HG03439 (cell line): Measurements from ENCODE around the gene WNT8B.

Experiments
- ATAC-seq: cut with Tn5 transposase; IDR thresholded peaks from one replicate; pipeline ENCODE4 v1.9.1; 2021; ENCODE audit warnings: mild to moderate bottlenecking, moderate library complexity; ENCODE audit not compliant: unreplicated experiment

The WNT8B gene

GRCh38 chr10:100482834-100483185 lies 20.0 kb downstream of the WNT8B start:
- no peak for ATAC-seq

GRCh38 chr10:100483876-100484666 lies 21.3 kb downstream of the WNT8B start:
- ATAC-seq, result no peak

GRCh38 chr10:100485366-100485765 lies 22.6 kb downstream of the WNT8B start:
- ATAC-seq, result no peak

DNA sequence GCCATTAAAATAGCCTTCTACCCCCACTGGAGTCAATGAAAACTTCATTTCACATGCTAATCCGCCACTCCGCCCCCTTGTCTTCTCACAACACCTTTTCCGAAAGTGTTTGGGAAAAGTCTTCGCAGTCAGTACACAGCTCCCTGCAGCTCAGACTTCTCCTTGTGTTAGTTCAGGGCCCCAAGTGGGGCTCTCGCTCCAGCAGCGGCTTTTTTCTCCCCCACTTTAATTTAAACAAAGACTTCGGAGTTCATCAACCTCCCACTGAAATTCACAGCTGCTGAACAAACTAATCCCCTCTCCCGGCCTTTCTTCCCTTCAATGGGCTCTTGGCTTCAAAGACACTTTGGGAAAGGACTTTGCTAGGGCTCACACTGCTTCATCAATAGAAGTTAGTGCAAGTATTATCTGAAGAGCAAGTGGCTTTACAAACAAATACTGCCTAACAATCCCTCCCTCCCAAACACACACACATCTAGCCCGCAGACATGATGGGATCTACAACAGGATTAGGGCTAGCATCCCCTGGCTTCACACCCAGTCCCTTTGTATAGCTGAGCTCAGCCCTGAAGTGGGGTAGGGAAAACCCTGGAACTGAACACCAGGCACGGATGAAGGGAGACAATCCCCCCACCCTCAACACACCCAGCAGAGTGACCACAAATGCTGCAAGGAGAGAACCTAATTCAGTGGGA lies 23.1 kb downstream of the WNT8B start:
- no peak for ATAC-seq

DNA sequence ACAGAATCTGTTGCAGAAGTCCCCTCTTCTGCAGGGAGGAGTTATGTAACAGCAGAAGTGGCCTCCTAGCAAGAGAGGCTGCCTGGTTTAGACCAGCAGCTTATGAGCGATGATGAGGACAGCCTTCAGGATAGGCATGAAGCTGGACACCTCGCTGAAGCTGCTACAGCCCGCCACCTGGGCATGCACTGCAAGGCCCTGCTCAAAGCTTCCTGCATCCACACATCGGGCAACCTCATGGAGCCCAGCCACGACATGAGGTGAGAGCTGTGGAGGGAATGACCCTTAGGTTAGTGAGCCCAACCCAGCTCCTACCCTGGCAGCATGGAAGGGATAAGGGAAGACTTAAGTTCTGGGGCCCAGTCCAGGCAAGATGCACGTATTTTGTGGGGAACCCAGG lies 24.7 kb downstream of the WNT8B start:
- no peak for ATAC-seq

- ATAC-seq, result no peak
Measured at GRCh38 chr10:100489396-100489795, 26.6 kb downstream of the WNT8B start.

DNA sequence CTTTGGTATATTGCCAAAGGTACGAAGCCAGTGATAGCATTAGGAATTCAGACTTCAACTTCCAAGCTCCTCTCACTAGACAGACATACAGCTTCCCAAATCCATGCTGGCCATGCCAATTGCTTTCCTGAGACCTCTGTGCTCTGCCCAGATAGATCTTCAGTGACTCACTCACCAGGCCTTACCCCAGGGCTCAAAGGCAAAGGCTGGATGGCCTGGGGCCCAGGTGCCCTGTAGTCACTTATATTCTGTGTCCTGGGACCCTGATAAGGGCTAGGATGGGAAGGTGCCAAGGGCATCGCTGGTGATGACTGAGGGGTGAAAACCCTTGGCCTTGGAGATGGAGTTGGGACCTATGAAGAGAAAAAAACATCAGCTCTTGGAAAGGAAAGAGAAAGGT lies 27.7 kb downstream of the WNT8B start:
- ATAC-seq, result no peak

GRCh38 chr10:100496567-100496966 lies 33.8 kb downstream of the WNT8B start:
- ATAC-seq, result no peak

GRCh38 chr10:100498059-100498458 lies 35.2 kb downstream of the WNT8B start:
- no peak for ATAC-seq

DNA sequence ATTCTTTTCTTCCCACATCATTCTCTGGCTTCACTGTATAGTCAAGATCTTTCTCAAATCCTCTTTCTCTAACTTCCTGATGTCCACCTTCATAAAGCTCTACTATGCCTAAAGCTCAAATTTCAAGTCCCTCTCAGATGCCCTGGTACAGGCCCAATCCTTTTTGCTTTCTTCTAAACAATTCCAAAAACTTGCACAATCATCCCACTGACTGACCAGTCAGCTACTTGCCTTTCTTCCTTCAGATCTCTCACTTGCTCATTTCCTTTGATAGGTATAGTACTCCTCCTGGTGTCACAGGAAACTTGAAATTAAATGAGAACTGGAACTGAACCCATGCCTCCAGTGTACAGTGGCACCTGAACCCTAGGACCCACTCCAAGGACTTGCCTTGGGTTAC lies 38.6 kb downstream of the WNT8B start:
- no peak for ATAC-seq

DNA sequence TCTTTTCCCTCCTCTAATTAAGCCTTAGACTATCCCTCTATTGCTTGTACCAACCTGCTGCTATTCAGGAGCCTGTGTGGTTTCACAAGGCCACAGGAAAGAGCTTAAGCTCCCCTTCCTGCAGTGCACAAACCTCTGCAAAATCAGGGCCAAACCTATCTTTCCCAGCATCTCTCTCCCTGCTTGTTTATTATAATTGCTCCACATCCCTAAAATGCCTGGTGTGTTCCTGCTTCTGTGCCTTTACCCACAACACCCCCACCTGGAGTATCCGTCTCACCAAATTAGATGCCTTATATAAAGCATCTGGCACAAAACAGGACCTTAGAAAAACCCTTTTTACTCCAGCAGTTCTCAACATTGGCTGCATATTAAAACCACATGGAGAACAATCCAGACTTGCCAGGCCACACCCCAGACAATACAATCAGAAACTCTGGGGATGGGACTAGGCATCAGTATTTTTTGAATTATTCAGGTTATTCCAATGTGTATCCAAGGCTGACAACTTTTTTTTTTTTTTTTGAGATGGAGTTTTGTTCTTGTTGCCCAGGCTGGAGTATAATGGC lies 40.2 kb downstream of the WNT8B start:
- ATAC-seq, result no peak

GRCh38 chr10:100504096-100504495 lies 41.3 kb downstream of the WNT8B start:
- no peak for ATAC-seq

DNA sequence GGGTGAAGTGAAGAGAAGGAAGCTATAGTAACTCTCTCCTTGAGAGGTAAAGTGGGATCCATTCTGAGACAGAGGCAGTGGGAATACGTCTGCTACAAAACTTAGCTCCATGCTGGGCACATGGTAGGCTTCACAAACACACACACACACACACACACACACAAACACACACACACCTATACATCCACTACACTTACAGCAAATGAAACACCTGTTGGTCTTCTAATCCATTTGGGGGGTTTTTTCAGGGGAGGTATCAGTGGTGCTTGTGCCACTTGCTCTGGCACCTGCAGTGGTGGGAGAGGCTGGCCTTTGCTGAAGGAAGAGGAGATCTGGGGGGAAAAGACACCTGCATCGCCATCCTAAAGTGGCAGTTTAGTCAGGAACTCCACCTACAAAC lies 42.4 kb downstream of the WNT8B start:
- no peak for ATAC-seq

DNA sequence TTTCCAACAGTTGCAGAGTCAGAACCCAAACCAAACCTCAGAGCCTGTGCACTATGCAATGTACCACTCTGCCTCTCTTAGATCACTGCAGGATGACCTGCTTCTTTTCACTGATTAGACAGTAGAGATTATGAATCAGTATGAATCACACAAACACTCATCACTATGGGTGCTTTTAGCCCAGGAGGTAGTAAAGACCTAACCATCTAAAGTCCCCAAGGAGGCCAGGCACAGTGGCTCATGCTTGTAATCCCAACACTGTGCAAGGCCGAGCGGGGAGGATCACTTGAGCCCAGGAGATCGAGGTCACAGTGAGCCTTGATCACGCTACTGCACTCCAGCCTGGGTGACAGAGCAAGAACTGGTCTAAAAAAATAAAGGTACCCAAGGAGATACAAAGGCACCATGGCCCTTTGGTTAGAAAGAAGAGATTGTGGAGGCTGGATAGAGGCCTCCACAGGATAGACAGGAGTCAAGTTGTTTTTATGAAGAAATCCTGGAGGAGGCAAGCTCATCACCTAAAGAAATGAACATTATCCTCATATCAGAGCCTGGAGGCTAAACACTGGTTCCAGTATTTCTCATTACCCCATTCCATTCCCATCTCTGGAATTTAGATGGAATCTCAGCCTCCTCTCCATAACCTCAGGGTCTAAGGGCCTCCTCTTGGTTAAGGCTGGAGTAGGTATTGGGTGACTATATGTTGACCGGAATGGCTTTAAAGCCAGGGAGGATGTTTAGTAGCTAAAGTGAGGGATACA lies 44.0 kb downstream of the WNT8B start:
- no peak for ATAC-seq

DNA sequence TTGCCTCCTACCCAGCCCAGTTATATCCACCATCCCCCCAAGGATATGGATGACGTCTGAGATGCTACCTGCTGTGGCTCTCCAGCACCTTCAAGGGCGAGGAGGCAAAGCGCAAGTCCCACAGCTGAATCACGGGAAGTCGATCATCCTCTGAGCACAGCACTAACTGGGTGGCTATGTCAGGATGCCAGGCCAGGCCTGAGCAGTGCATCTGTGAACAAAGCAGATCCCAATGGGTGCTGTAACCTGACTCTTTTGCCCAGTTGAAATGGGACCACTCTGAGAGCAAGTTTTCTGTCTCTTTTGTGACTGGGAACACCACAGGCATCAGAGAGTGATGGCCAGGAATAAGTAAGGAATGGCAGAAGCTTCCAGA lies 44.5 kb downstream of the WNT8B start:
- no peak for ATAC-seq

- no peak for ATAC-seq
Measured at GRCh38 chr10:100508266-100508665, 45.5 kb downstream of the WNT8B start.

DNA sequence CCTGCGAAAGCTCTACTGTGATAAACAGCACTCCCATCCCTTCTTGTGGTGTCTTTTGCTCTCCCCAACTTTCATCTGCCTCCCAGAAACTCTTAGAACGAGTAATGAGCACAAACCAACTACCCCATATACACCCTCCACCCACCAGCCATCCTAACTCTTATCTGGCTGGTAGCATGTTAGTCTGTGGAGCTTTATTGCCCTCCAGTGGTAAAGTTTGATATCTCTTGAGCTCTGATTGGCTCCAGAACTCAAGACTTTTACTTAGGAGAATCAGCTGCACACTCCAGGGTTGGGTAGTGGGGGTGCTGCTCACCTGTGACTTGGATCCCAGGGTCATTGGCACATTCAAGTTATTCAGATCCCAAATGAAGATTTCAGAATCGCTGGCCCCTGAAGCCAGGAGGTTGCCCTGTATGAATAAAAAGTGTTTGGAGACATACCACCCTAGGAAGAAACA lies 45.9 kb downstream of the WNT8B start:
- no peak for ATAC-seq

DNA sequence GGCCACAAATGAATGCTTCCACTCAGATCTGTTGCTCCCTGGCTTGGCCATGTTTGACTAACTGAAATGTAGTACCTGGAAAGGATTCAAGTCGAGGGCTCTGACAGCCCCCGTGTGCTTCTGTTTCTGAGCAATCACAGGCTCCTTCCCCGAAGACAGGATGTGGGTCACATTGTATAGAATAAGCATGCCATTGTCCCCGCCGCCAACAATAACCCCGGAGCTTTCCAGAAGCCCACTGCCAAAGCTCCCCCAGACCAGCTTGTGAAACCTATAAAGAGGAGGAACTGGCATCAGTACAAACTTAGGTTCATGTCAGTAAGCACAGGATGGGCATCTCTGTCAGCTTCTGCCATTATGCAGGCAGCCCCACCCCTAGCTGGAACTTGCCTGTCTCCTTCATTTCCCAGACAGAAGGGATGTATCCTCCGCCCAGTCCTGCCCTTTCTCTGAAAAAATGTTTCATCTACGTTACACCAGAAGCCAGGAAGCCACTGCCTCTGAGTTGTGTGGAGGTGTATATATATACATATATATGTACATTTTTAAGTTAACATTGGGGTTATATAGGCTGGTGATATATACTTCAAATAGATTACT lies 46.5 kb downstream of the WNT8B start:
- ATAC-seq, result no peak

GRCh38 chr10:100510533-100511308 lies 47.9 kb downstream of the WNT8B start:
- ATAC-seq, result no peak

DNA sequence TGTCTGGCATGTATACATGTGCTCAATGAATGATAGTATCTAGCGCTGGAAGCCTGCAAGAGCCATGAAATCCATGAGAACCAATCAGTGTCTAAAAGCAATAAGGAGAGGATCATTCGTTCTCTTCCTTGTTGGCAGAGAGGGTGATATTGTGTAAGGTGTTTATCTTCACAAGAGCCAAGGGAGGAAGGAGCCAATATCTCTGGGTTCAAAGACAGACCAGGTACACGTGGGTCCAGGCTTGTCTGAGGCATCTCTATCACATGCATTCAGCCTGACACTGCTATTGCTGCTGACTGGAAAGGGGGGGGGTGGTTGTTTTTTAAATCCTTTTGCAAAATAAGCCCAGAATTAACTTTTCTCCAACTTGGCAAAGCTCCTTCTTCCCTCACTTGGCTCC lies 52.8 kb downstream of the WNT8B start:
- ATAC-seq, result no peak
